Measurements from ENCODE around the gene KCTD16. TPM values are rescaled to one million over a fixed set of nuclear protein-coding genes. Genes with fewer than 3 reads are reported as not detected.

The KCTD16 gene
- total RNA-seq, 2 donors from 2014 or later = 0.02 to 0.03 TPM

GRCh38 chr5:144142824-144143162 is 27.9 kb upstream of the KCTD16 start:
- intact Hi-C loops (cut with DNase I) = no loop called here
- no peak overlapping the region for H3K4me3 ChIP-seq
- H3K27ac ChIP-seq = no peak overlapping the region
- H3K36me3 ChIP-seq = no peaks in the 10 kb centered on the region
- no peak for DNase-seq
- H3K9ac ChIP-seq (ENCODE audit: low read depth in 2 of 2, low read length in 2 of 2) = no peak overlapping the region
- H3K4me1 ChIP-seq = no peaks in the 10 kb centered on the region
- no peak for TF ChIP-seq CTCF (IDR thresholded peaks at IDR 0.05)
- no peaks in the 10 kb centered on the region for H3K9me3 ChIP-seq
- no peaks in the 10 kb centered on the region for H3K27me3 ChIP-seq

- no peak for TF ChIP-seq CTCF (IDR thresholded peaks at IDR 0.05)
- intact Hi-C loops (cut with DNase I) = no loop called here
- H3K36me3 ChIP-seq = no peaks in the 10 kb centered on the region
Observed at GRCh38 chr5:144143625-144144024, 27.0 kb upstream of the KCTD16 start.

GRCh38 chr5:144144956-144145751 is 25.5 kb upstream of the KCTD16 start:
- Histone ChIP-seq H3K9me3 (no peaks in the 10 kb centered on the region), H3K27me3 (no peaks in the 10 kb centered on the region), H3K27ac (no peak overlapping the region), H3K9ac (ENCODE audit: low read depth in 2 of 2, low read length in 2 of 2) (no peak overlapping the region), H3K36me3 (no peaks in the 10 kb centered on the region), H3K4me1 (no peaks in the 10 kb centered on the region), H3K4me3 (no peak overlapping the region)
- no peak for TF ChIP-seq CTCF (IDR thresholded peaks at IDR 0.05)
- intact Hi-C loops (cut with DNase I) = no loop called here
- no peak for DNase-seq

More at GRCh38 chr5:144143625-144144024, 27.0 kb upstream of the KCTD16 start:
- Histone ChIP-seq H3K27me3 (no peaks in the 10 kb centered on the region), H3K27ac (no peak overlapping the region), H3K4me1 (no peaks in the 10 kb centered on the region), H3K9ac (ENCODE audit: low read depth in 2 of 2, low read length in 2 of 2) (no peak overlapping the region), H3K4me3 (no peak overlapping the region), H3K9me3 (no peaks in the 10 kb centered on the region)
- DNase-seq = no peak

- no peak overlapping the region for H3K4me3 ChIP-seq
- no peak overlapping the region for H3K9ac ChIP-seq (ENCODE audit: low read depth in 2 of 2, low read length in 2 of 2)
- no peaks in the 10 kb centered on the region for H3K36me3 ChIP-seq
- no peaks in the 10 kb centered on the region for H3K27me3 ChIP-seq
- no peaks in the 10 kb centered on the region for H3K9me3 ChIP-seq
- intact Hi-C loops (cut with DNase I) = no loop called here
- H3K4me1 ChIP-seq = no peaks in the 10 kb centered on the region
- no peak for TF ChIP-seq CTCF (IDR thresholded peaks at IDR 0.05)
- no peak overlapping the region for H3K27ac ChIP-seq
- no peak for DNase-seq
Observed at GRCh38 chr5:144151026-144151425, 19.6 kb upstream of the KCTD16 start.

- TF ChIP-seq CTCF (IDR thresholded peaks at IDR 0.05) = no peak
- H3K4me1 ChIP-seq = no peaks in the 10 kb centered on the region
- no peaks in the 10 kb centered on the region for H3K27me3 ChIP-seq
- H3K9me3 ChIP-seq = no peaks in the 10 kb centered on the region
- DNase-seq = no peak
- no peaks in the 10 kb centered on the region for H3K36me3 ChIP-seq
- H3K9ac ChIP-seq (ENCODE audit: low read depth in 2 of 2, low read length in 2 of 2) = no peak overlapping the region
- intact Hi-C loops (cut with DNase I) = no loop called here
- H3K4me3 ChIP-seq = no peak overlapping the region
- H3K27ac ChIP-seq = peak overlapping the region; percentile 50
Observed at GRCh38 chr5:144156767-144157171, 13.9 kb upstream of the KCTD16 start.
